ENCODE data around the gene RALGPS1. TPM values are rescaled to one million over a fixed set of nuclear protein-coding genes. Genes with fewer than 3 reads are reported as not detected.

The RALGPS1 gene
- total RNA-seq, 2 experiments from 2014 or later, result 14.1 to 14.4 TPM

GRCh38 chr9:126973651-126974529 is 59.3 kb downstream of the RALGPS1 start:
- no peak for DNase-seq (ENCODE audit: low spot score)
- ChIA-PET POLR2A (interaction anchor here (0.6 kb wide), 1 partner anchor 86 kb away, joined by 3 read pairs; no protein-coding TSS in a partner anchor), CTCF (ENCODE audit: unreplicated experiment) (no interaction called here)
- TF ChIP-seq EZH2phosphoT487 (IDR thresholded peaks at IDR 0.05; ENCODE audit: borderline replicate concordance, low read depth, low read length) (no peak), CTCF (conservative IDR thresholded peaks at IDR 0.05; ENCODE audit: low read length) (no peak)
- no peak overlapping the region for H3K27ac ChIP-seq (ENCODE audit: low read depth, low read length, poor library complexity, severe bottlenecking)
- no peaks in the 10 kb centered on the region for H3K36me3 ChIP-seq (ENCODE audit: insufficient read depth, low read length)
- no peak overlapping the region for H2AFZ ChIP-seq (ENCODE audit: low read length)
- H3K4me2 ChIP-seq (ENCODE audit: low read length), result no peak overlapping the region
- H3K4me3 ChIP-seq (ENCODE audit: low read depth, low read length, poor library complexity, severe bottlenecking), result no peak overlapping the region
- no peaks in the 10 kb centered on the region for H4K20me1 ChIP-seq (ENCODE audit: insufficient read depth, low read length)
- no peaks in the 10 kb centered on the region for H3K4me1 ChIP-seq (ENCODE audit: insufficient read depth, low read length, poor library complexity, severe bottlenecking)
- H3K9me3 ChIP-seq (ENCODE audit: low read length), result no peaks in the 10 kb centered on the region
- no TSS peak for BruUV-seq (replicated peaks)
- no peaks in the 10 kb centered on the region for H3K9me2 ChIP-seq (ENCODE audit: insufficient read depth, low read length)
- intact Hi-C loops (cut with micrococcal nuclease; ENCODE audit: unreplicated experiment), result no loop called here
- no peaks in the 10 kb centered on the region for H3K79me2 ChIP-seq (ENCODE audit: insufficient read depth, low read depth, low read length)

- Histone ChIP-seq H3K27ac (ENCODE audit: low read depth, low read length, poor library complexity, severe bottlenecking) (no peak overlapping the region), H4K20me1 (ENCODE audit: insufficient read depth, low read length) (no peaks in the 10 kb centered on the region), H2AFZ (ENCODE audit: low read length) (no peak overlapping the region), H3K4me3 (ENCODE audit: low read depth, low read length, poor library complexity, severe bottlenecking) (no peak overlapping the region), H3K9me2 (ENCODE audit: insufficient read depth, low read length) (no peaks in the 10 kb centered on the region), H3K4me1 (ENCODE audit: insufficient read depth, low read length, poor library complexity, severe bottlenecking) (no peaks in the 10 kb centered on the region), H3K79me2 (ENCODE audit: insufficient read depth, low read depth, low read length) (no peaks in the 10 kb centered on the region), H3K9me3 (ENCODE audit: low read length) (no peaks in the 10 kb centered on the region), H3K4me2 (ENCODE audit: low read length) (no peak overlapping the region), H3K36me3 (ENCODE audit: insufficient read depth, low read length) (no peaks in the 10 kb centered on the region)
- POLR2A ChIA-PET, result no interaction called here
- DNase-seq (ENCODE audit: low spot score), result no peak
- intact Hi-C loops (cut with micrococcal nuclease; ENCODE audit: unreplicated experiment), result no loop called here
- no peak for TF ChIP-seq CTCF (conservative IDR thresholded peaks at IDR 0.05; ENCODE audit: low read length)
- no peak for TF ChIP-seq EZH2phosphoT487 (IDR thresholded peaks at IDR 0.05; ENCODE audit: borderline replicate concordance, low read depth, low read length)
- BruUV-seq (replicated peaks), result no TSS peak
- CTCF ChIA-PET (ENCODE audit: unreplicated experiment), result no interaction called here
Measured at GRCh38 chr9:126974594-126974993, 60.0 kb downstream of the RALGPS1 start.

All from OCI-LY7 (cell line).